PC-9 (cell line): Measurements from ENCODE around the gene FAM53C. TPM values are rescaled to one million over a fixed set of nuclear protein-coding genes. Genes with fewer than 3 reads are reported as not detected.
"Not testable (repeated sequence)": the region's sequence is repeated elsewhere in the genome, so short reads cannot be mapped to it uniquely, and the experiment has no call there.

Source experiments
- BruUV-seq: library from RNA; stranded (reverse); fragments of 400-500 nt; replicated peaks from 2 replicates; lab custom pipeline; 2021; lab: Mats Ljungman, UMichigan
- CTCF ChIA-PET: fragments of 300-600 bp; sonication (Branson Sonifier 250); formaldehyde crosslinking; loops from one replicate; lab custom pipeline; 2022; ENCODE audit warnings: antibody characterized with exemption; lab: Charles Lee
- POLR2A ChIA-PET: fragments of 300-600 bp; sonication (Branson Sonifier 250); formaldehyde crosslinking; loops from one replicate; lab custom pipeline; 2022; ENCODE audit warnings: antibody characterized with exemption; ENCODE audit not compliant: unreplicated experiment; lab: Charles Lee
- DNase-seq, 2 experiments: peaks; one replicate each; pipeline versions ENCODE4 v3.0.0 to v3.0.0-alpha.2; 2015 to 2022; ENCODE audit warnings: mixed read lengths in 1 of 2
- H2AFZ ChIP-seq: fragments of 200-600 bp; sonication (generic); 2 replicates; pipeline ENCODE4 v1.8.1; 2017; ENCODE audit warnings: antibody characterized with exemption
- H3F3A ChIP-seq: fragments of 200-600 bp; sonication (generic); 2 replicates; pipeline ENCODE4 v1.8.1; 2017; ENCODE audit warnings: antibody characterized with exemption, mild to moderate bottlenecking, low read depth; ENCODE audit not compliant: insufficient read depth
- H3K27ac ChIP-seq: fragments of 200-600 bp; sonication (generic); 2 replicates; pipeline ENCODE4 v1.6.1; 2016; ENCODE audit warnings: mixed run types
- H3K27me3 ChIP-seq: fragments of 200-600 bp; sonication (generic); 2 replicates; pipeline ENCODE4 v1.6.1; 2016; ENCODE audit warnings: low read depth, mixed run types; ENCODE audit not compliant: insufficient read depth
- H3K36me3 ChIP-seq: fragments of 200-600 bp; sonication (generic); 2 replicates; pipeline ENCODE4 v1.6.1; 2016; ENCODE audit warnings: low read depth, mixed run types
- H3K4me1 ChIP-seq: fragments of 200-600 bp; sonication (generic); replicated peaks from 2 replicates; pipeline ENCODE4 v1.6.1; 2016; ENCODE audit warnings: mixed run types; ENCODE audit not compliant: insufficient read depth
- H3K4me2 ChIP-seq: fragments of 200-600 bp; sonication (generic); 2 replicates; pipeline ENCODE4 v1.6.1; 2017; ENCODE audit warnings: mixed run types
- H3K4me3 ChIP-seq: fragments of 200-600 bp; sonication (generic); 2 replicates; pipeline ENCODE4 v1.6.1; 2016; ENCODE audit warnings: mixed run types
- H3K79me2 ChIP-seq: fragments of 200-600 bp; sonication (generic); 2 replicates; pipeline ENCODE4 v1.6.1; 2017; ENCODE audit warnings: low read depth, mixed run types
- H3K9me2 ChIP-seq: fragments of 200-600 bp; sonication (generic); 2 replicates; pipeline ENCODE4 v1.8.1; 2017; ENCODE audit warnings: mild to moderate bottlenecking; ENCODE audit not compliant: insufficient read depth
- H3K9me3 ChIP-seq: fragments of 200-600 bp; sonication (generic); 2 replicates; pipeline ENCODE4 v1.8.1; 2016; ENCODE audit warnings: low read depth; ENCODE audit not compliant: insufficient read depth
- H4K20me1 ChIP-seq: fragments of 200-600 bp; sonication (generic); 2 replicates; pipeline ENCODE4 v1.8.1; 2017; ENCODE audit not compliant: insufficient read depth
- CTCF ChIP-seq: fragments of 200-600 bp; sonication (generic); conservative IDR thresholded peaks from 2 replicates; pipeline ENCODE4 v1.6.1; 2017; ENCODE audit warnings: mixed run types, antibody characterized with exemption, mild to moderate bottlenecking, moderate library complexity
- EZH2 ChIP-seq: fragments of 200-600 bp; sonication (generic); IDR thresholded peaks from 2 replicates; pipeline ENCODE4 v1.8.0; 2017; ENCODE audit warnings: antibody characterized with exemption, low read depth
- intact Hi-C: fragments of 100-400 bp; cut with micrococcal nuclease; formaldehyde crosslinking; loops from one replicate; pipeline ENCODE4 v1.10.0; 2022; ENCODE audit not compliant: unreplicated experiment
- total RNA-seq: library from RNA; stranded (reverse); gene quantifications from 2 replicates; pipeline ENCODE4 v1.2.3, GENCODE V29; 2021

FAM53C gene
- total RNA-seq, 1 experiment from 2014 or later: 65.1 TPM

- no peak overlapping the region for H3K27ac ChIP-seq
- intact Hi-C loops: no loop called here
- no peak overlapping the region for H2AFZ ChIP-seq
- H3K9me3 ChIP-seq: no peaks in the 10 kb centered on the region
- no peak overlapping the region for H3K4me3 ChIP-seq
- H3F3A ChIP-seq: 0 out of 2 replicates have a peak, but pooled peaks cover 3% of the 10 kb centered on the region
- ChIA-PET CTCF (no interaction called here), POLR2A (no interaction called here)
- H3K4me2 ChIP-seq: no peak overlapping the region
- H3K36me3 ChIP-seq: peaks cover 11% of the 10 kb centered on the region
- no peaks in the 10 kb centered on the region for H3K27me3 ChIP-seq
- DNase-seq: no peak
- H3K79me2 ChIP-seq: no peaks in the 10 kb centered on the region
- H3K9me2 ChIP-seq: no peaks in the 10 kb centered on the region
- TF ChIP-seq CTCF (no peak), EZH2 (no peak)
- H4K20me1 ChIP-seq: no peaks in the 10 kb centered on the region
- BruUV-seq: no TSS peak
- H3K4me1 ChIP-seq: no peaks in the 10 kb centered on the region
Observed at GRCh38 chr5:138386290-138386689, 48.2 kb downstream of the FAM53C start.

GRCh38 chr5:138389332-138389731 lies 51.3 kb downstream of the FAM53C start:
- H3K36me3 ChIP-seq: peaks cover 14% of the 10 kb centered on the region
- no peaks in the 10 kb centered on the region for H4K20me1 ChIP-seq
- no peaks in the 10 kb centered on the region for H3K9me3 ChIP-seq
- no peak overlapping the region for H3K27ac ChIP-seq
- no peaks in the 10 kb centered on the region for H3K4me1 ChIP-seq
- no peak for DNase-seq
- CTCF ChIA-PET: no interaction called here
- no peaks in the 10 kb centered on the region for H3K9me2 ChIP-seq
- BruUV-seq: no TSS peak
- H2AFZ ChIP-seq: no peak overlapping the region
- H3K4me3 ChIP-seq: no peak overlapping the region
- POLR2A ChIA-PET: no interaction called here
- no peaks in the 10 kb centered on the region for H3K27me3 ChIP-seq
- no peaks in the 10 kb centered on the region for H3K79me2 ChIP-seq
- intact Hi-C loops: no loop called here
- H3F3A ChIP-seq: 0 out of 2 replicates have a peak, but pooled peaks cover 3% of the 10 kb centered on the region
- H3K4me2 ChIP-seq: no peak overlapping the region
- TF ChIP-seq CTCF (no peak), EZH2 (no peak)

- H3K36me3 ChIP-seq: peaks cover 14% of the 10 kb centered on the region
- H4K20me1 ChIP-seq, H3K9me3 ChIP-seq, H2AFZ ChIP-seq, H3K4me1 ChIP-seq, POLR2A ChIA-PET, H3K9me2 ChIP-seq, H3K4me3 ChIP-seq, H3K27ac ChIP-seq, intact Hi-C loops, H3F3A ChIP-seq, BruUV-seq, H3K79me2 ChIP-seq, DNase-seq, H3K4me2 ChIP-seq, H3K27me3 ChIP-seq: not testable (repeated sequence)
- CTCF ChIA-PET: interaction anchor here (0.6 kb wide), 1 partner anchor 120 kb away, joined by 4 read pairs; no protein-coding TSS in a partner anchor
Observed at GRCh38 chr5:138389911-138390310, 51.8 kb downstream of the FAM53C start.

GRCh38 chr5:138391859-138392386 lies 53.9 kb downstream of the FAM53C start:
- CTCF ChIA-PET: no interaction called here
- H2AFZ ChIP-seq: no peak overlapping the region
- H4K20me1 ChIP-seq: no peaks in the 10 kb centered on the region
- no peaks in the 10 kb centered on the region for H3K27me3 ChIP-seq
- no peaks in the 10 kb centered on the region for H3K9me2 ChIP-seq
- no peak overlapping the region for H3K4me3 ChIP-seq
- DNase-seq: no peak
- peaks cover 7% of the 10 kb centered on the region; the same call in 1 of the 2 replicates for H3K36me3 ChIP-seq
- H3F3A ChIP-seq: 0 out of 2 replicates have a peak, but pooled peaks cover 3% of the 10 kb centered on the region
- POLR2A ChIA-PET: no interaction called here
- intact Hi-C loops: no loop called here
- no peak overlapping the region for H3K27ac ChIP-seq
- no peak overlapping the region for H3K4me2 ChIP-seq
- H3K79me2 ChIP-seq: no peaks in the 10 kb centered on the region
- BruUV-seq: no TSS peak
- H3K9me3 ChIP-seq: no peaks in the 10 kb centered on the region
- no peak for TF ChIP-seq CTCF
- TF ChIP-seq EZH2: no peak
- no peaks in the 10 kb centered on the region for H3K4me1 ChIP-seq
